ENCODE data around the gene OGFOD3.
A peak's percentile ranks its signal among the peaks of the same experiment; 100 is the strongest.

OGFOD3 gene

GRCh38 chr17:82403662-82404660 is 14.4 kb downstream of the OGFOD3 start:
- no peak for DNase-seq

DNA sequence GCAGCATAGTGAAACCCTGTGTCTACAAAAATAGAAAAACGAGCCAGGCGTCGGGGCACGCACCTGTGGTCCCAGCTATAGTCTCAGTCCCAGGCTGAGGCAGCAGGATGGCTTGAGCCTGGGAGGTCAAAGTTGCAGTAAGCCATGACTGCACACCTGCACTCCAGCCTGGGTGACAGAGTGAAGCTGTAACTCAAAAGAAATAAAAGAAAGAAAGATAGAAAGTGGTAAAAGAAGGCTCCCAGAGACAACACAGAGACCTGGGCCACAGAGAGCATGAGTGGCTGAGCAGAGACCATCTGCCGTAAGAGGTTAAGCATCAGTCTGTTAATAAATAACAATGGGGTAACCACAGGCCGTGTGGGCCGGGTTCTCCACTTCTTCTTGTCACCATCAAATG is 15.5 kb downstream of the OGFOD3 start:
- DNase-seq = no peak

GRCh38 chr17:82400830-82401229 is 17.6 kb downstream of the OGFOD3 start:
- no peak for DNase-seq

GRCh38 chr17:82400206-82400605 is 18.2 kb downstream of the OGFOD3 start:
- DNase-seq = no peak

DNA sequence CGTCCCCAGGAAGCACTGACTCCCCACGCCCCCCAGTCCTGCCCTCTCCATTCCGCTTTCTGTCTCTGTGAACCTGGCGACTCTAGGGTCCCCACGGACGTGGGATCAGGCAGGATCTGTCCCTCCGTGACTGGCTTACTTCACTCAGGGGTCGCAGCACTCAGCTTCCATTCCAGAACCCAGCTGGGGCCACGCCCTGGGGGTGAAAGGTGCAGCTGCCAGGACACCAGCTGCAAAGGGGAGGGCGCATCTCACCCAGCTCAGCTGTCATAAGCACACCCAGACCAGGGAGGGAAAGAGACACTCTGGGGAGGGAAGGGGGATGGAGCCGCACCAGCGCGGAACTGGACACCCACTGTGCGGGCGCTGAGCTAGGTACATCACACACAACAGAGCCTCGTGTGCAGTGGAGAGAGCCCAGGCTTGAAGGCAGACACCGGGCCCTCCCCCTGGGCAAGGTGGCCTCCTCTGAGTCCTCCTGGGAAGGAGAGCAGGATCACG is 18.7 kb downstream of the OGFOD3 start:
- DNase-seq = peak; percentile 86

DNA sequence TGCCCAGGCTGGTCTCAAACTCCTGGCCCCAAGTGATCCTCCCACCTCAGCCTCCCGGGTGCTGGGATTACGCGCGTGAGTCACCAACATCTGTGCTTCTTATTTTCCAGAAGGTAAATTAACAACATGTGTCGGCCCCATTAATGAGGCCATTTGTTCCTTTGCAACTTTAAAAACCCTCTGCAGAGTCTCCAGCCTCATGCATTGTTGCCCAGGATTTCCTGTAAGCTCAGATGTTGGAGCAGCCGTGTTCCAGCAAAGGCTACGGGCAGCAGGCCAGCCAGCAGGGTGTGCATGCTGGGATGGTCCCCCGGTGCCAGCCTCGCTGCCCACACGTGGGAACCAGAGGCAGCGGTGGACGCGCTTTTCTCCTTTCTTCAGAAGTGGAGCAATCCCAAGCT is 19.3 kb downstream of the OGFOD3 start:
- DNase-seq = peak; percentile 89

GRCh38 chr17:82397449-82398335 is 20.7 kb downstream of the OGFOD3 start:
- no peak for DNase-seq

DNA sequence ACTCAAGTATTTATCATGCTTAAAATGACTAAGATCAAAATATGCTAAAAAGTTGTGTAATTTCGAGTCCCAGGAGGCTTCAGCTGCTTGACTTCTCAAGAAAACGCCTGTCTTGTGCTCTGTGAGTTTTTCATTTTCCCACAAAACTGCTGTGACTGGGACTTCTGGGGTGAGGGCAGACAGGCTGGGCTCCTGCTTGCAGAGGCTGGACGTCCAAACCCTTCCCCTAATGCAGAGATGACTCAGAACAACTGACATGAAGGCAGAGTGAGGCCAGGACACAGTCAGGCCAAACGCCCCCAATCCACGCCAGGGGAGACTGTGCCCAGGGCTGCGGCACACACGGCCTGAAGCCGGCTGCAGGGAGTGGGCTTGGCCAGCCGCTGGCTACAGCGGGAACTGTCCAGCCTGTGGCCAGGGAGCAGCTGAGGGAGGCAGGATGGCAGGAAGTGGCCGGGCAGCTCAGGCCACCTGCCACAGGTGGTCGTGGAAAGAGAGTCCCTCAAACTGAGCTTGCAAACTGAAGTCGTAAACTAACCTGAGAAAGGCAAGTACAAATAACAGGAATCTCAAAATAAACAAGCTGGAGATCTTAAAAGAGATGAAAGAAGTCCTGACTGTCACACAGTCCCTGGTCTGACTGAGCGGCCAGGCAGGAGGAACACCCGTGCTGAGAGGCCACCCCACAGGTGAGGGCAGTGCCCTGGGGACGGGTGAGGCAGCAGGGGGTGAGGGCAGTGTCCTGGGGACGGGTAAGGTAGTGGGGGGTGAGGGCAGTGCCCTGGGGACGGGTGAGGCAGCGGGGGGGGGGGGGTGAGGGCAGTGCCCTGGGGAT is 21.6 kb downstream of the OGFOD3 start:
- DNase-seq = no peak

GRCh38 chr17:82394278-82394677 is 24.1 kb downstream of the OGFOD3 start:
- DNase-seq = no peak

GRCh38 chr17:82392941-82393340 is 25.4 kb downstream of the OGFOD3 start:
- no peak for DNase-seq

DNA sequence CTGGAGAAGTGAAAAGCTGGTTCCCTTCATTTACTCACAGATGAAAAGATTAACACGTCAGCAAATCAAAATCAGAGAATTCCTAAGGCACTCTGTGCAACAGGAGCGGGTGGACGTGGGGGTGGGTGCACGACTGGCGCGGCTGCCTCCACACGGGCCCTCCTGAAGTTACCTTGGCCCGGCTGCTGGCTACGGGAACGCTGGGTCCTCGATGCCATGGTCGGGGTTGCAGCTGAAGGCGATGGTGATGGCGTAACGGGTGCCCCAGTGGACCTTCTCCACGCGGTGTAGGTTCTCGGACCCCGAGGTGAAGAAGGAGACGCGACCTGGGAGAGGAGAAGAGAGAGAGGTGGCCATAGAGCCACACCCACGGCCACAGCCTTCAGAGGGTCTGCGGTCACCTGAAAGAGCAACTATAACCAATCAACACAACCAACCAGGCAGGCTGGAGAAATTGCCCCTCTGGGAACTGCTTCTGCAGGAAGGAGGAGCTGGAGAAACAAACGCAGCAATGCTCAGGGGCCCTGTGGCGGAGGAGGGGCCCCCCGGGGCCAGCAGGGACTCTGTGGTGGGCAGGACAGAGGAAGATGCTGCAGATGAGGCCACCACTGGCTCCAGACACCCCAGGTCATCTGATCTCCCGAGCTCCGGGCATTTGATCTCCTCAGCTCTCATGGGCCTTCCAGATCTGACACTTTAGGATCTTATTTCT is 26.0 kb downstream of the OGFOD3 start:
- no peak for DNase-seq

DNA sequence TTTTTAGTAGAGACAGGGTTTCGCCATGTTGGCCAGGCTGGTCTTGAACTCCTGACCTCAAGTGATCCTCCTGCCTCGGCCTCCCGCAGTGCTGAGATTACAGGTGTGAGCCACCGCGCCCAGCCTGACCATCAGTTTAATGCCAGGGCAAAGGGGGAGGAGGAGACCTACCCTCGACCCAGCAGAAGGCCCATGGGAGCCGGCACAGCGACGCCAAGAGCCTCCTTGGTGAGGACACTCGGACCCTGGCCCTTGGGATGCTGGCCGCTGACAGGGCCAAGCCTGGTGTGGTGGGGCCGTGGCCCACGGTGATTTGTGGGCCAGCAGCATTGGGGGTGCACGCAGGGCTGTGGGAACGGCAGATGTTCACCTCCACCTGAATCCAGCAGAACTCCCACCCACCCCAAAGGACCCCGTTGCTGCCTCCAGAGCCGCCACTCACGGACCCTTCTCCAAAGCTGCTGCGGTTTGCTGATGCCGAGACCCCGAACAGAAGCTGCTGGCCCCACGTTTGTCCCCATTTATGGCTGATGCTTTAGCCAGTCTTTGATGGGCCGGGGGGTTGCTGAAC is 26.8 kb downstream of the OGFOD3 start:
- DNase-seq = no peak

DNA sequence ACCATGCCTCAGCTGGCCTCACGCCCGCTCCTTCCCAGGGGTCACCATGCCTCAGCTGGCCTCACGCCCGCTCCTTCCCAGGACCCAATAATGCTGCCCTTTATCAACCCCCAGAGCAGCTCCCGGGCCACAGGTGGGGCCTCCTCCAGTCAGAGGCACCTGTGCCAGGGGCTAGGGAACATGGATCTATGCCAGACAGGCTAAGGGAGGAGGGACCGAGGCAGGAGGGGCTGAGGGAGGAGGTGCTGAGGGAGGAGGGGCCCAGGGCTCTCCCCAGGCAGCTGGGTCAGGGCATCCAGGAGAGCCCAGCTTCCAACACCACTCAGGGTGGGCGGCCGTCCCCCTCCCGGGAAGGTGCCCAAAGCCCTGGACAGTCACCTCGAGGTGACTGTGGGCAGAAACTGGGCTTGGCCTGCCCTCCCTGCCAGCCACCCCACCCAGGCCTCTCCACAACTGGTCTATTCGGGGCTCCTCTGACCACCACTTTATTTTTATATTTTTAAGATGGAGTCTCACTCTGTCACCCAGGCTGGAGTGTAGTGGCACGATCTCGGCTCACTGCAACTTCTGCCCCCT is 27.4 kb downstream of the OGFOD3 start:
- DNase-seq = no peak

DNA sequence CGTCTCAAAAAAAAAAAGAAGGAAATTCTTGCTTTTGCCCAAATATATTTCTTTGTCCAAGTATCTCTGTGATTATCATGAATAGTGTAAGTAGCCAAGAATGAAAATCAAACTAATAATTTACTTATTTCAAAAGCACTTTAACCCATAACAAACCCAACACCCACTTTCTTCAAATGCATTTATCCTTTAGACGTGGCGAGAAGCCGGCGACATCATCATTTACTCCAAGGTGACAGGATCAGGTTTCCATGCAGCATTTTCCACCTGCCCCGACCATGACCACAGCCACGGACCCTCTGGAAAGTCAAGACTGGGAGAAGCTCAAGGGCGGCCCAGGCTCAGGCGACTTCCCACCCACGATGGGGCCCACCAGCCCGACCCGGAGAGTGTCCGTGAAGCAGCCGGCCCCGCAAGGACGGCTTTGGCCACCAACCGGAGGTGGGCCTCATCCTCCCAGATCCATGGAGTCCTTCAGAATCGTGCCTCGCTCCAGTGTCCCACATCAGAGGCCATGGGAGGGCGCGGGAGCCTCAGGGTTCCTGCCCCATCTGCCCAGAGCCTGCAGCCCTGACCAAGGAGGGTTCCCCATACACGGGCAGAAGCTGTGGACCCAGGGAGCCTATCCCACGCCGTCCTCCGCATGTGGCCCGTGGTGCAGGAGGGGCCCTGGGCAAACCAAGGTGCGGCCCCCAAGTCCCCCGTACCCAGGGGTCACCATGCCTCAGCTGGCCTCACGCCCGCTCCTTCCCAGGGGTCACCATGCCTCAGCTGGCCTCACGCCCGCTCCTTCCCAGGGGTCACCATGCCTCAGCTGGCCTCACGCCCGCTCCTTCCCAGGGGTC is 28.1 kb downstream of the OGFOD3 start:
- no peak for DNase-seq

GRCh38 chr17:82389379-82389778 is 29.0 kb downstream of the OGFOD3 start:
- DNase-seq = no peak

DNA sequence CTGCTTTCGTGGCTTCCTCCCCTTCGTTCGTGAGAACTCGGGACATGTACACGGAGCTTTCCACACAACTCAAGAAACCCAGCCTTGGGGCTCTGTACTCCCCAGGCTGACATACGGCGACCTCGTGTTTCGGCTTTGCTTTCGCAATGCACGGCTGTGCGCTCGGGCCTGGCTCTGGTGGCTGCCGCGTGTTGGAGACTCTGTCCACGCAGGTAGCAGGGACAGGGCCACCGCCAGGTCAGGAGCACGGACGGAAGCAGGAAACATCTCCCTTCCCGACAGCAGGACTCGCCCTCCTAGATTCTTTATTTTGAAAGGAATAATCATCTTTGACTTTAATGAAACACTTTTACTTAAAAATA is 29.5 kb downstream of the OGFOD3 start:
- no peak for DNase-seq

- DNase-seq = no peak
These were observed 30.0 kb downstream of the OGFOD3 start for GRCh38 chr17:82388223-82388921.

DNA sequence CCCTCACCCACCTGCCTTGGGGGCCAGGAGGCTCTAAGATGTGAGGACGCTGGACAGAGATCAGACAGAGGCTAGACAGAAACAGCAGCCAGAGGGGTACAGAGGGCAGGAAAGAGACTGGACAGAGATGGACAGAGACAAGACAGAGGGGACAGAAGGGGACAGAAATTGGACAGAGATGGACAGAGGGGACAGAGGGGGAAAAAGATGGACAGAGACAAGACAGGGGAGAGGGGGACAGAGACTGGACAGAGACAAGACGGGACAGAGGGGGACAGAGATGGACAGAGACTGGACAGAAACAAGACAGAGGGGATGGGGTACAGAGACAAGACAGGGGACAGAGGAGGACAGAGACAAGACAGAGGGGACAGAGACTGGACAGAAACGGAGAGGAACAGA is 30.7 kb downstream of the OGFOD3 start:
- no peak for DNase-seq

- no peak for DNase-seq
These were observed 31.3 kb downstream of the OGFOD3 start for GRCh38 chr17:82386881-82387704.

Data from right hindlimb (tissue), 1 donor.